GM23338 (cell line): ENCODE data around the gene SCNN1G. TPM values are rescaled to one million over a fixed set of nuclear protein-coding genes. Genes with fewer than 3 reads are reported as not detected.
A peak's percentile ranks its signal among the peaks of the same experiment; 100 is the strongest.

ENCODE experiments used
- ATAC-seq: fragments of 200-7000 bp; cut with Tn5 transposase; 3 replicates; pipeline ENCODE4 v1.9.1; 2020
- DNase-seq: peaks from one replicate; pipeline ENCODE4 v3.0.0-alpha.2; 2015; ENCODE audit warnings: low spot score
- H2AFZ ChIP-seq: fragments of 200-600 bp; sonication (generic); 2 replicates; pipeline ENCODE4 v1.8.0; 2016; ENCODE audit warnings: antibody characterized with exemption, mild to moderate bottlenecking, moderate library complexity
- H3F3A ChIP-seq: fragments of 200-600 bp; sonication (generic); replicated peaks from 2 replicates; pipeline ENCODE4 v1.8.0; 2017; ENCODE audit warnings: antibody characterized with exemption, mixed run types, low read depth
- H3K27ac ChIP-seq: fragments of 200-600 bp; sonication (generic); 2 replicates; pipeline ENCODE4 v1.6.1; 2016; ENCODE audit warnings: low read depth
- H3K27me3 ChIP-seq: fragments of 200-600 bp; sonication (generic); 2 replicates; pipeline ENCODE4 v1.8.0; 2016; ENCODE audit warnings: mild to moderate bottlenecking, mixed run types, moderate library complexity; ENCODE audit not compliant: insufficient read depth
- H3K36me3 ChIP-seq: fragments of 200-600 bp; sonication (generic); 2 replicates; pipeline ENCODE4 v1.8.0; 2016; ENCODE audit warnings: mild to moderate bottlenecking; ENCODE audit not compliant: insufficient read depth
- H3K4me1 ChIP-seq: fragments of 200-600 bp; sonication (generic); 2 replicates; pipeline ENCODE4 v1.8.0; 2016; ENCODE audit warnings: mild to moderate bottlenecking, moderate library complexity; ENCODE audit not compliant: insufficient read depth
- H3K4me2 ChIP-seq: fragments of 200-600 bp; sonication (generic); 2 replicates; pipeline ENCODE4 v1.7.1; 2017; ENCODE audit warnings: mixed run types
- H3K4me3 ChIP-seq: fragments of 200-600 bp; sonication (generic); 2 replicates; pipeline ENCODE4 v1.6.1; 2016; ENCODE audit warnings: mixed run types
- H3K79me2 ChIP-seq: fragments of 200-600 bp; sonication (generic); replicated peaks from 2 replicates; pipeline ENCODE4 v1.8.0; 2017; ENCODE audit warnings: mild to moderate bottlenecking; ENCODE audit not compliant: insufficient read depth
- H3K9me2 ChIP-seq: fragments of 200-600 bp; sonication (generic); 2 replicates; pipeline ENCODE4 v1.8.0; 2017; ENCODE audit not compliant: insufficient read depth
- H4K20me1 ChIP-seq: fragments of 200-600 bp; sonication (generic); replicated peaks from 2 replicates; pipeline ENCODE4 v1.8.0; 2017; ENCODE audit warnings: mild to moderate bottlenecking; ENCODE audit not compliant: insufficient read depth
- H3K27ac Mint-ChIP-seq: 2 replicates; pipeline ENCODE4 v1.8.0; 2020; ENCODE audit warnings: inconsistent platforms, mild to moderate bottlenecking, moderate library complexity, mixed read lengths
- H3K27me3 Mint-ChIP-seq: 3 replicates; pipeline ENCODE4 v1.8.0; 2022; ENCODE audit warnings: low read depth, mild to moderate bottlenecking, moderate library complexity, mixed read lengths, inconsistent platforms; ENCODE audit not compliant: insufficient read depth, poor library complexity
- H3K36me3 Mint-ChIP-seq: 3 replicates; pipeline ENCODE4 v1.8.0; 2021; ENCODE audit warnings: low read depth, mild to moderate bottlenecking, inconsistent platforms, moderate library complexity, mixed read lengths
- H3K4me1 Mint-ChIP-seq: 3 replicates; pipeline ENCODE4 v1.8.0; 2020; ENCODE audit warnings: mild to moderate bottlenecking, inconsistent platforms, mixed read lengths
- H3K4me3 Mint-ChIP-seq: 3 replicates; pipeline ENCODE4 v1.8.0; 2021; ENCODE audit warnings: moderate library complexity, mild to moderate bottlenecking, inconsistent platforms, mixed read lengths
- H3K9me3 Mint-ChIP-seq: 3 replicates; pipeline ENCODE4 v1.8.0; 2020; ENCODE audit warnings: moderate library complexity, mild to moderate bottlenecking, inconsistent platforms, mixed read lengths
- CTCF ChIP-seq, 2 experiments: fragments of 200-600 bp in 1 of 2; sonication (generic) in 1 of 2; conservative IDR thresholded peaks; 2 replicates each; pipeline versions ENCODE4 v1.5.1 to v1.6.1; 2016 to 2017; ENCODE audit warnings: antibody characterized with exemption in 2 of 2, low read depth in 2 of 2, mild to moderate bottlenecking in 2 of 2, moderate library complexity in 1 of 2
- ETS1 ChIP-seq: IDR thresholded peaks from 2 replicates; pipeline ENCODE4 v1.6.1; 2016; ENCODE audit warnings: antibody characterized with exemption
- EZH2phosphoT487 ChIP-seq: fragments of 200-600 bp; sonication (generic); IDR thresholded peaks from one replicate; pipeline ENCODE4 v1.8.1; 2018; ENCODE audit warnings: antibody characterized with exemption; ENCODE audit not compliant: unreplicated experiment
- JUNB ChIP-seq: IDR thresholded peaks from one replicate; pipeline ENCODE4 v1.6.1; 2016; ENCODE audit warnings: antibody characterized with exemption; ENCODE audit not compliant: unreplicated experiment
- NANOG ChIP-seq: IDR thresholded peaks from 2 replicates; pipeline ENCODE4 v1.6.1; 2016; ENCODE audit warnings: antibody characterized with exemption, borderline replicate concordance
- POLR2AphosphoS5 ChIP-seq: IDR thresholded peaks from 2 replicates; pipeline ENCODE4 v1.6.1; 2016; ENCODE audit warnings: antibody characterized with exemption, low read depth
- STAT1 ChIP-seq: IDR thresholded peaks from one replicate; pipeline ENCODE4 v1.6.1; 2016; ENCODE audit warnings: antibody characterized with exemption; ENCODE audit not compliant: unreplicated experiment
- ZNF114 ChIP-seq: fragments of 250-450 bp; sonication (Bioruptor Pico); IDR thresholded peaks from 2 replicates; pipeline ENCODE4 v1.5.0; 2020; ENCODE audit warnings: mild to moderate bottlenecking, moderate library complexity
- ZNF462 ChIP-seq: fragments of 250-450 bp; sonication (Bioruptor Pico); IDR thresholded peaks from 2 replicates; pipeline ENCODE4 v1.5.0; 2020; ENCODE audit warnings: mild to moderate bottlenecking, moderate library complexity
- polyA plus RNA-seq: library from polyadenylated mRNA; unstranded; fragments of >200 nt; fragmentation: Nextera tagmentation; extraction: Ambion mirVana; gene quantifications from 2 replicates; pipeline ENCODE4 v1.2.1, GENCODE V29; 2016
- total RNA-seq: library from RNA; depleted of rRNA; stranded (reverse); fragments of >200 nt; shearing (Covaris generic); gene quantifications from 2 replicates; pipeline ENCODE4 v1.2.3, GENCODE V29; 2014

The SCNN1G gene
- total and polyA plus RNA-seq, 2 experiments from 2014 or later: 0.97 to 1.1 TPM

GRCh38 chr16:23149993-23150364, 32.6 kb upstream of the SCNN1G start:
- peaks cover 8% of the 10 kb centered on the region; the same call in 1 of the 2 replicates for H3K27me3 ChIP-seq
- H3K4me2 ChIP-seq: peak overlapping the region; percentile 88
- H3K4me1 ChIP-seq: peaks cover 29% of the 10 kb centered on the region
- DNase-seq (no peak), ATAC-seq (no peak)
- H3K36me3 Mint-ChIP-seq: peaks cover 5% of the 10 kb centered on the region; the same call in 1 of the 3 replicates
- H3K4me3 Mint-ChIP-seq: peak overlapping the region; percentile 86
- peaks cover 6% of the 10 kb centered on the region for H3K27me3 Mint-ChIP-seq
- TF ChIP-seq CTCF (conservative IDR thresholded peaks at IDR 0.05; ENCODE audit: low read depth in 2 of 2) (no peak), POLR2AphosphoS5 (no peak)
- H3K27ac Mint-ChIP-seq: no peak overlapping the region
- no peaks in the 10 kb centered on the region for H3K36me3 ChIP-seq
- H3K9me3 Mint-ChIP-seq: no peaks in the 10 kb centered on the region; the same call in 2 of the 3 replicates
- H3K79me2 ChIP-seq: peaks cover 34% of the 10 kb centered on the region
- no peak overlapping the region for H3K27ac ChIP-seq
- peaks cover 17% of the 10 kb centered on the region; the same call in 1 of the 2 replicates for H4K20me1 ChIP-seq
- no peaks in the 10 kb centered on the region for H3F3A ChIP-seq
- no peaks in the 10 kb centered on the region for H3K9me2 ChIP-seq
- H2AFZ ChIP-seq: peak overlapping the region; percentile 100
- peak overlapping the region; percentile 77 for H3K4me3 ChIP-seq
- peaks cover 29% of the 10 kb centered on the region for H3K4me1 Mint-ChIP-seq

GRCh38 chr16:23152386-23153178, 30.0 kb upstream of the SCNN1G start:
- no peak overlapping the region for H2AFZ ChIP-seq
- H3K36me3 Mint-ChIP-seq: peaks cover 5% of the 10 kb centered on the region; the same call in 1 of the 3 replicates
- peaks cover 8% of the 10 kb centered on the region; the same call in 1 of the 2 replicates for H3K27me3 ChIP-seq
- H3K27me3 Mint-ChIP-seq: peaks cover 6% of the 10 kb centered on the region
- H4K20me1 ChIP-seq: peaks cover 5% of the 10 kb centered on the region; the same call in 1 of the 2 replicates
- no peak for DNase-seq
- no peaks in the 10 kb centered on the region; the same call in 2 of the 3 replicates for H3K9me3 Mint-ChIP-seq
- peaks cover 8% of the 10 kb centered on the region for H3K4me1 Mint-ChIP-seq
- H3K4me3 ChIP-seq: no peak overlapping the region
- H3K27ac Mint-ChIP-seq: no peak overlapping the region
- H3K4me2 ChIP-seq: no peak overlapping the region
- no peak for ATAC-seq
- H3K4me1 ChIP-seq: peaks cover 14% of the 10 kb centered on the region; the same call in 1 of the 2 replicates
- no peak overlapping the region for H3K27ac ChIP-seq
- H3K4me3 Mint-ChIP-seq: no peak overlapping the region
- peaks cover 7% of the 10 kb centered on the region for H3K79me2 ChIP-seq
- no peaks in the 10 kb centered on the region for H3K9me2 ChIP-seq
- no peaks in the 10 kb centered on the region for H3K36me3 ChIP-seq
- H3F3A ChIP-seq: no peaks in the 10 kb centered on the region
- TF ChIP-seq STAT1: no peak
- TF ChIP-seq ZNF114 (CRISPR knock-in tag): no peak
- no peak for TF ChIP-seq NANOG
- TF ChIP-seq ETS1: no peak
- no peak for TF ChIP-seq CTCF (conservative IDR thresholded peaks at IDR 0.05; ENCODE audit: low read depth in 2 of 2)
- TF ChIP-seq POLR2AphosphoS5: no peak
- no peak for TF ChIP-seq EZH2phosphoT487
- TF ChIP-seq JUNB: no peak
- no peak for TF ChIP-seq ZNF462 (CRISPR knock-in tag)
